Measurements from ENCODE around the gene UQCC3.
"Not testable (repeated sequence)": the region's sequence is repeated elsewhere in the genome, so short reads cannot be mapped to it uniquely, and the experiment has no call there.

The UQCC3 gene

GRCh38 chr11:62671608-62672389 is at the start of gene UQCC3, which contains the start of gene LBHD1:
Gene UQCC3, plus strand, starts transcription at chr11:62671673. Its CDS starts 73 bp downstream, at chr11:62671746.
Gene LBHD1, minus strand, starts transcription at chr11:62672267. Its CDS starts 2,236 bp downstream, at chr11:62670031.
- DNase-seq (ENCODE audit: low read depth) = peak; percentile 49

- no peak for DNase-seq (ENCODE audit: low read depth)
Observed at GRCh38 chr11:62622476-62623089, 48.9 kb upstream of the UQCC3 start.

GRCh38 chr11:62627713-62628112 is 43.8 kb upstream of the UQCC3 start:
- no peak for DNase-seq (ENCODE audit: low read depth)

- DNase-seq (ENCODE audit: low read depth) = no peak
Observed at GRCh38 chr11:62632492-62632891, 39.0 kb upstream of the UQCC3 start.

GRCh38 chr11:62644220-62644619 is 27.3 kb upstream of the UQCC3 start:
- no peak for DNase-seq (ENCODE audit: low read depth)

GRCh38 chr11:62645671-62645945 is 25.9 kb upstream of the UQCC3 start:
- DNase-seq (ENCODE audit: low read depth) = no peak

- DNase-seq (ENCODE audit: low read depth) = peak; percentile 100
Observed at GRCh38 chr11:62645946-62646824, 25.3 kb upstream of the UQCC3 start, which contains the start of gene GANAB. Gene GANAB, minus strand, starts transcription at chr11:62646613. Its CDS starts 14 bp downstream, at chr11:62646599.

- no peak for DNase-seq (ENCODE audit: low read depth)
Observed at GRCh38 chr11:62646825-62647608, 24.5 kb upstream of the UQCC3 start.

GRCh38 chr11:62647609-62648005 is 23.9 kb upstream of the UQCC3 start:
- no peak for DNase-seq (ENCODE audit: low read depth)

- no peak for DNase-seq (ENCODE audit: low read depth)
Observed at GRCh38 chr11:62648185-62648966, 23.1 kb upstream of the UQCC3 start.

- no peak for DNase-seq (ENCODE audit: low read depth)
Observed at GRCh38 chr11:62648967-62649364, 22.5 kb upstream of the UQCC3 start.

GRCh38 chr11:62649486-62649885 is 22.0 kb upstream of the UQCC3 start:
- DNase-seq (ENCODE audit: low read depth) = no peak

GRCh38 chr11:62650283-62650682 is 21.2 kb upstream of the UQCC3 start:
- not testable (repeated sequence) for DNase-seq (ENCODE audit: low read depth)

- DNase-seq (ENCODE audit: low read depth) = no peak
Observed at GRCh38 chr11:62652161-62653006, 19.1 kb upstream of the UQCC3 start.

- no peak for DNase-seq (ENCODE audit: low read depth)
Observed at GRCh38 chr11:62654297-62654696, 17.2 kb upstream of the UQCC3 start.

- DNase-seq (ENCODE audit: low read depth) = no peak
Observed at GRCh38 chr11:62656796-62657429, 14.6 kb upstream of the UQCC3 start.

GRCh38 chr11:62664405-62665074 is 6.9 kb upstream of the UQCC3 start:
- peak; percentile 30 for DNase-seq (ENCODE audit: low read depth)

GRCh38 chr11:62665075-62665598 is 6.3 kb upstream of the UQCC3 start, which contains the start of the genes C11orf98 and CSKMT:
Gene C11orf98, minus strand, starts transcription at chr11:62665210. Its CDS starts 41 bp downstream, at chr11:62665169.
Gene CSKMT, plus strand, starts transcription at chr11:62665312. Its CDS starts 568 bp downstream, at chr11:62665880.
- DNase-seq (ENCODE audit: low read depth) = peak; percentile 94
